ENCODE data around the gene CIP2A.
A peak's percentile ranks its signal among the peaks of the same experiment; 100 is the strongest.
"Not testable (repeated sequence)": the region's sequence is repeated elsewhere in the genome, so short reads cannot be mapped to it uniquely, and the experiment has no call there.

Gene CIP2A

GRCh38 chr3:108589081-108589997 lies at the start of gene CIP2A, which contains the start of gene DZIP3:
Gene CIP2A, minus strand, starts transcription at chr3:108589438. Its CDS starts 63 bp downstream, at chr3:108589375.
Gene DZIP3, plus strand, starts transcription at chr3:108589722. Its CDS starts 15,685 bp downstream, at chr3:108605407.
- peak; percentile 58 for DNase-seq (ENCODE audit: low read depth)

- no peak for DNase-seq (ENCODE audit: low read depth)
These were observed 40.7 kb upstream of the CIP2A start for GRCh38 chr3:108629974-108630373.

- DNase-seq (ENCODE audit: low read depth), result no peak
These were observed 34.3 kb upstream of the CIP2A start for GRCh38 chr3:108623504-108623903.

- no peak for DNase-seq (ENCODE audit: low read depth)
These were observed 31.0 kb upstream of the CIP2A start for GRCh38 chr3:108620250-108620649.

- DNase-seq (ENCODE audit: low read depth), result not testable (repeated sequence)
These were observed 26.9 kb upstream of the CIP2A start for GRCh38 chr3:108616090-108616489.

- no peak for DNase-seq (ENCODE audit: low read depth)
These were observed 21.4 kb upstream of the CIP2A start for GRCh38 chr3:108610651-108611050.

GRCh38 chr3:108608750-108609149 lies 19.5 kb upstream of the CIP2A start:
- no peak for DNase-seq (ENCODE audit: low read depth)

- DNase-seq (ENCODE audit: low read depth), result no peak
These were observed 16.3 kb upstream of the CIP2A start for GRCh38 chr3:108605491-108605890.

GRCh38 chr3:108605028-108605427 lies 15.8 kb upstream of the CIP2A start:
- no peak for DNase-seq (ENCODE audit: low read depth)

- no peak for DNase-seq (ENCODE audit: low read depth)
These were observed 14.5 kb upstream of the CIP2A start for GRCh38 chr3:108603691-108604090.

GRCh38 chr3:108602935-108603294 lies 13.7 kb upstream of the CIP2A start:
- DNase-seq (ENCODE audit: low read depth), result no peak

- peak; percentile 6 for DNase-seq (ENCODE audit: low read depth)
These were observed 13.2 kb upstream of the CIP2A start for GRCh38 chr3:108602249-108602934.

- DNase-seq (ENCODE audit: low read depth), result no peak
These were observed 10.6 kb upstream of the CIP2A start for GRCh38 chr3:108599677-108600409.

- no peak for DNase-seq (ENCODE audit: low read depth)
These were observed 9.1 kb upstream of the CIP2A start for GRCh38 chr3:108598375-108598774.

- no peak for DNase-seq (ENCODE audit: low read depth)
These were observed 6.1 kb upstream of the CIP2A start for GRCh38 chr3:108595321-108595720.

GRCh38 chr3:108590460-108590859 lies 1.2 kb upstream of the CIP2A start:
- no peak for DNase-seq (ENCODE audit: low read depth)

GRCh38 chr3:108589998-108590323 lies 723 bp upstream of the CIP2A start:
- no peak for DNase-seq (ENCODE audit: low read depth)

GRCh38 chr3:108588601-108589000 lies 637 bp downstream of the CIP2A start:
- DNase-seq (ENCODE audit: low read depth), result no peak

GRCh38 chr3:108578064-108578463 lies 11.2 kb downstream of the CIP2A start:
- no peak for DNase-seq (ENCODE audit: low read depth)

- DNase-seq (ENCODE audit: low read depth), result no peak
These were observed 19.9 kb downstream of the CIP2A start for GRCh38 chr3:108569336-108569735.

GRCh38 chr3:108566599-108566998 lies 22.6 kb downstream of the CIP2A start:
- DNase-seq (ENCODE audit: low read depth), result no peak

- no peak for DNase-seq (ENCODE audit: low read depth)
These were observed 23.7 kb downstream of the CIP2A start for GRCh38 chr3:108565506-108565905.

- DNase-seq (ENCODE audit: low read depth), result no peak
These were observed 24.7 kb downstream of the CIP2A start for GRCh38 chr3:108564564-108564963.
